BE2C (cell line): Measurements from ENCODE around the gene AKIRIN1. TPM values are rescaled to one million over a fixed set of nuclear protein-coding genes. Genes with fewer than 3 reads are reported as not detected.
A peak's percentile ranks its signal among the peaks of the same experiment; 100 is the strongest.

Experiments
- DNase-seq: peaks from one replicate; pipeline ENCODE4 v3.0.0-alpha.2; 2020
- H3K27me3 ChIP-seq: fragments of 250-450 bp; sonication (Bioruptor Pico); 2 replicates; pipeline ENCODE4 v1.5.1; 2020; ENCODE audit warnings: mild to moderate bottlenecking
- H3K36me3 ChIP-seq: fragments of 250-450 bp; sonication (Bioruptor Pico); 2 replicates; pipeline ENCODE4 v1.5.1; 2020; ENCODE audit warnings: mild to moderate bottlenecking
- H3K4me1 ChIP-seq: fragments of 250-450 bp; sonication (Bioruptor Pico); 2 replicates; pipeline ENCODE4 v1.5.1; 2020
- H3K4me3 ChIP-seq: 2 replicates; pipeline ENCODE4 v1.5.1; 2011; ENCODE audit warnings: low read depth, low read length
- H3K9me3 ChIP-seq: fragments of 250-450 bp; sonication (Bioruptor Pico); 2 replicates; pipeline ENCODE4 v1.5.1; 2020
- CTCF ChIP-seq: IDR thresholded peaks from 2 replicates; pipeline ENCODE4 v1.5.1; 2012; ENCODE audit warnings: mild to moderate bottlenecking, low read depth, low read length
- polyA plus RNA-seq: library from polyadenylated mRNA; unstranded; fragments of >200 nt; gene quantifications from one replicate; pipeline ENCODE4 v1.2.1, GENCODE V29; 2012; ENCODE audit warnings: low read depth, missing spikeins; ENCODE audit not compliant: insufficient read length, insufficient read depth

Gene AKIRIN1, protein sequence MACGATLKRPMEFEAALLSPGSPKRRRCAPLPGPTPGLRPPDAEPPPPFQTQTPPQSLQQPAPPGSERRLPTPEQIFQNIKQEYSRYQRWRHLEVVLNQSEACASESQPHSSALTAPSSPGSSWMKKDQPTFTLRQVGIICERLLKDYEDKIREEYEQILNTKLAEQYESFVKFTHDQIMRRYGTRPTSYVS
- 28.7 TPM for polyA plus RNA-seq

DNA sequence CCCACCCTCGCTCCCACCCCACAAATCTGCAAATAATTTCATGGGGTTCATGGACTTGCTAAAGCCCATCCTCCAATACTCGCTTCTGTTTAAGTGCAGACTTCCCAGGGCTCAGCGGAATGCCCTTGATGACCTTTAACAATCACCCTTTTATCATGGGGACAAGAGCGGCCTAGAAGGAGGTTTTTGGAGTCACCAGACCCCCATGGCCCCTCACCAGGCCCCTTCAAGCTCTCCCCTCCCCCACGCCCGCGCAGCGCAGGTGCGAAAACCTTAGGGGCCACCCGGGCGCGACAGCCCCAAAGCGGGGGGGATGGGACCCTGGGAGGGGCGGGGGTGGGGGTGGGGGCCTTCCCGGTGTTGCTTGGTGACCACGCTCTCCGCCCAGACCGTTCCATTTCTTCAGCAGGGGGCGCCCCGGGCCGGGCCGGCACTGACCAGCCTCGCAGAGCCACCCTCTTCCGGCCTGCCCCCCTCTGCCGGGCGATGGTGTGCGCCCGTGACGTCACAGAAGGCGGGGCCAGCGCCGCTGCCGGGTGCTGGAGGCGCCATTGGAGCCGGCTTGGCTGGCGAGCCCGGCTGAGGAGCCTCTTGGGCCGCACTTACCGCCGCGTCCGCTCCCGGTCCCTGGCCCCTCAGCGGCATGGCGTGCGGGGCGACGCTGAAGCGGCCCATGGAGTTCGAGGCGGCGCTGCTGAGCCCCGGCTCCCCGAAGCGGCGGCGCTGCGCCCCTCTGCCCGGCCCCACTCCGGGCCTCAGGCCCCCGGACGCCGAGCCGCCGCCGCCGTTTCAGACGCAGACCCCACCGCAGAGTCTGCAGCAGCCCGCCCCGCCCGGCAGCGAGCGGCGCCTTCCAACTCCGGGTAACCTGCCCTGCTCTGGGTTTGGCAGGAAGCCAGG, at the start of gene AKIRIN1:
Gene AKIRIN1, plus strand, starts transcription at position 539 of the 900 bp plus-strand sequence. Its CDS starts 105 bp downstream, at position 644.
- Histone ChIP-seq H3K4me1 (no peaks in the 10 kb centered on the region), H3K27me3 (no peaks in the 10 kb centered on the region), H3K36me3 (0 out of 2 replicates have a peak, but pooled peaks cover 3% of the 10 kb centered on the region), H3K9me3 (no peaks in the 10 kb centered on the region), H3K4me3 (peak within 1 kb of the TSS; percentile 69)
- peak; percentile 95 for DNase-seq
- TF ChIP-seq CTCF = no peak

DNA sequence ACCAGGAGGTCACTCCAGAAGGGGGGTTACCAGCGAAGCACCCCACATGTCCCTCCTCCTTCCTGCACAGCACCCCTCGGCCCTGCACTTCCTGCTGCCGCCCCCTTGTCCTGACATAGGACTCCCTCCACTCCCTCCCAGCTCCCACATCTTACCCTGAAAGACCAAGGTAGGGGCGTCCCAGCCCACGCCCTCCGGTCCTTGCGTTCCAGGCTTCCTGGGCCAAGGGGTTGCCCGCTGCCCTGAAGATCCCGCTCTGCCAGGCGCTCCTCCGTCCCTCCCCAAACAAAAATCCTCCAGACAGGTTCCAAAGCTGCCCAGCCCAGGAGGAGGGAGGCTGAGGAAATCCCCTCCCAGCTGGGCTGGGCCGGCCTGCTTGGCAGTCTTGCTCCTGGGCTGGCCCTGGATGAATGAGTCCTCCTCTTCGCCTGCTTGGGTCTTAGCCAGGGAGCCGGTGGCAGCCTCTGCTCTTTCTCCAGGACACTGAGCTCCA, 49.5 kb upstream of the AKIRIN1 start, which contains the start of gene RHBDL2:
Gene RHBDL2, minus strand, starts transcription at position 304 of the 493 bp plus-strand sequence. CDS start 22,618 bp downstream, outside the sequence.
- Histone ChIP-seq H3K4me3 (no peak within 1 kb of the TSS), H3K4me1 (no peaks in the 10 kb centered on the region), H3K27me3 (no peaks in the 10 kb centered on the region), H3K36me3 (no peaks in the 10 kb centered on the region), H3K9me3 (no peaks in the 10 kb centered on the region)
- no peak for TF ChIP-seq CTCF
- DNase-seq = no peak

GRCh38 chr1:38942664-38943428, 48.2 kb upstream of the AKIRIN1 start:
- no peaks in the 10 kb centered on the region for H3K4me1 ChIP-seq

DNA sequence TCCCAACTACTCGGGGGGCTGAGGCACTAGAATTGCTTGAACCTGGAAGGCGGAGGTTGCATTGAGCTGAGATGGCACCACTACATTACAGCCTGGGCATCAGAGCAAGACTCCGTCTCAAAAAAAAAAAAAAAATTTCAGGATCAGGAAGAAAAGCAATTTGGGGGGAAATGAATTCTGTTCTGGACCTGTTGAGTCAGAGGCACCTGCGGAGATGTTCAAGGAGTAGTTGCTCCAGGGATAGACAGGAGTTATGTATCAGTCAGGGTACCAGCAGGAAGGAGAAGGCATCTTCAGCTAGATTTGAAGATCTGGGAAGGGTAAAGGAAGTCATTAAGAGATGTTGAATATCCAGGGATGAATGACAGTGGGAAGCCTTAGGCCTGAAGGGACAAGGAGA, 46.5 kb upstream of the AKIRIN1 start:
- TF ChIP-seq CTCF = no peak
- H3K27me3 ChIP-seq = no peaks in the 10 kb centered on the region
- no peaks in the 10 kb centered on the region for H3K9me3 ChIP-seq
- H3K36me3 ChIP-seq = no peaks in the 10 kb centered on the region
- no peak overlapping the region for H3K4me3 ChIP-seq
- H3K4me1 ChIP-seq = no peaks in the 10 kb centered on the region
- DNase-seq = no peak

More at GRCh38 chr1:38942664-38943428, 48.2 kb upstream of the AKIRIN1 start:
- no peak for TF ChIP-seq CTCF
- Histone ChIP-seq H3K9me3 (no peaks in the 10 kb centered on the region), H3K4me3 (no peak overlapping the region), H3K36me3 (no peaks in the 10 kb centered on the region), H3K27me3 (no peaks in the 10 kb centered on the region)
- DNase-seq = no peak

DNA sequence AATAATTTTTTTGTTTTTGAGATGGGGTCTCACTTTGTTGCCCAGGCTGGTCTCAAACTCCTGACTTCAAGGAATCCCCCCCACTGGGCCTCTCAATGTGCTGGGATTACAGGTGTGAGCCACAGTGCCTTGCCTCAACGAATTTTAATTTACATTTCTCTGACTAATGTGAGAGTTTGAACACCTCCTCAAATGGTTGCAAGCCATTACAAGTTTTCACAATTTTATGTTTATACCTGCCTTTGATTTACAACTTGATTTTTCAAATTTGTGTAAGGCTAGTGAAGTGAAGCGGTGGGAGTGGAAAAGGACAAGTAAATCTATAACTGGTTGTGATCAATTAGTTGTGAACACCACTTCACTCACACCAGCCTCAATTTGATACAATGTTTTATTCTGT, 40.5 kb upstream of the AKIRIN1 start:
- Histone ChIP-seq H3K4me1 (no peaks in the 10 kb centered on the region), H3K27me3 (no peaks in the 10 kb centered on the region), H3K36me3 (no peaks in the 10 kb centered on the region), H3K4me3 (no peak overlapping the region), H3K9me3 (no peaks in the 10 kb centered on the region)
- no peak for TF ChIP-seq CTCF
- no peak for DNase-seq
